CD1c-positive myeloid dendritic cell (primary cell): ENCODE data around the gene APLNR.
"Not testable (repeated sequence)": the region's sequence is repeated elsewhere in the genome, so short reads cannot be mapped to it uniquely, and the experiment has no call there.

Source experiments
- DNase-seq: peaks from one replicate; pipeline ENCODE4 v3.0.0-alpha.2; 2016; ENCODE audit errors: extremely low spot score

The APLNR gene

DNA sequence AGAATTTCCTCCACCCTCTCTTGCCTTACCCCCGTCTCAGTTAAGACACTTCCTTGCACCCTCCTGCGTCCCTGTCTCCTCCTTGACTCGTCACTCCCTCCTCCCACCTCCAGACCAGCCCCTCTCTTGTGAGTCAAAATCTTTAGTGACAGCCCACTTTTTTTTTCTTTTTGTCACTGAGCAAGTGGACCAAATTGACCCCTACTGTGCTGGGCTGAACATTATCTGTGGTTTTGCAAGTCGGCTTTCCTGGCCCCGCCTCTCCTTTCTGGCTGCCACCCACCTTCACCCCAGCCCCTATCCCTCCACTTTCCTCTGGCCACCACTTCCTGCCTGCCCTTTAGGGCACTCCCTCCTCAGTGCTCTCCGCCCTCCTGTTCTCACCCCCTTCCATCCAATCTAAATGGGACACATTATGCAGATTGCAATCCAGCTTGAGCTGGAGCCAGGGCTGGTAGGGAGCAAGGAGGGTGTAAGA is at the start of gene APLNR:
APLNR (minus strand) TSS at position 47 of the 478 bp plus-strand sequence. CDS start 246 bp downstream, outside the sequence.
- DNase-seq: no peak

DNA sequence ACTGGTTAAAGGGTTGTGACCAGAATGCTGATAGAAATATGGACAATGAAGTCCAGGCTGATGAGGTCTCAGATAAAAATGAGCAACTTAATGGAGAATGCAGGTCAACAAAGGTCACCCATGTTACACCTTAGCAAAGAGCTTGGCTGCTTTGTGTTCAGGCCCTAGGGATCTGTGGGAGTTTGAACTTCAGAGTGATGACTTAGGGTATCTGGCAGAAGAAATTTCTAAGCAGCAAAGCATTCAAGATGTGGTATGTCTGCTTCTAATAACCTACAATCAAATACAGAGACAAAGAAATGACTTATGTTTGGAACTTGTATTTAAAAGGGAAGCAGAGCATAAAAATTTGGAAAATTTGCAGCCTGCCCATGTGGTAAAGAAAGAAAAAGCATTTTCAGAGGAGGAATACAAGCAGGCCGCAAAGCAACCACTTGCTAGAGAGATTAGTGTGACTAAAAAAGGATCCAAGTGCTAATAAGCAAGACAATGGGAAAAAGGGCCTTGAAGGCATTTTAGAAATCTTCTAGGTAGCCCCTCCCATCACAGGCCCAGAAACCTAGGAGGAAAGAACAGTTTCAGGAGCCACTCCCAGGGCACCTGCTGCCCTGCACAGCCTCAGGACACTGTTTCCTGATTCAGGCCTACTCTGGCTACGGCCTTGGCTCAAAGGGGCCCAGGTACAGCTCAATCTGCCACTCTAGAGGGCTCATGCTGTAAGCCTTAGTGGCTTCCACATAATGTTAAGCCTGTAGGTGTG is 46.4 kb upstream of the APLNR start:
- DNase-seq: no peak

DNA sequence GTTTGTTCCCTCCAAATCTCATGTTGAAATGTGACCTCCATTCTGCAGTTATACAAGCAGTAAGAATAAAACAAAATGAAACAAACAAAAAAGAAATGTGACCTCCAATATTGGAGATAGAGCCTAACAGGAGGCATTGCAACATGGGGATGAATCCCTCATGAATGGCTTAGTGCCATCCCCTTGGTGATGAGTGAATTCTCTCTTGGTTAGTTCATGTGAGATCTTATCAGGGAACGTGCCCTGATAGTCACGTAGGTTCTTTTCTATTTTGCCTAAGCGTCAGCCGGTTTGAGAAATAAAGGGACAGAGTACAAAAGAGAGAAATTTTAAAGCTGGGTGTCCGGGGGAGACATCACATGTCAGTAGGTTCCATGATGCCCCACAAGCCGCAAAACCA is 44.5 kb upstream of the APLNR start:
- DNase-seq: not testable (repeated sequence)

- DNase-seq: no peak
These were observed 42.1 kb upstream of the APLNR start for GRCh38 chr11:57279116-57279515.

DNA sequence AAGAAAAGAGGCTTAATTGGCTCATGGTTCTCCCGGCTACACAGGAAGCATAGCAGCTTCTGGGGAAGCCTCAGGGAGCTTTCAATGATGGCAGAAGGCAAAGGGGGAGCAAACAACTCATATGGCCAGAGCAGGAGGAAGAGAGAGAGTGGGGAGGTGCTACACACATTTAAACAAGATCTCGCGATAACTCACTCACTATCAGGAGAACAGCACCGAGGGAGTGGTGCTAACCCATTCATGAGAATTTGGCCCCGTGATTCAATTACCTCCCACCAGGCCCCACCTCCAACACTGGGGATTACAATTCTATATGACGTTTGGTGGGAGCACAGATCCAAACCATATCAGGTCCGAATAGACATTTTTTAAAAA is 41.7 kb upstream of the APLNR start:
- DNase-seq: no peak

GRCh38 chr11:57277845-57278720 is 41.0 kb upstream of the APLNR start:
- peak; percentile 56 for DNase-seq

GRCh38 chr11:57276971-57277675 is 40.1 kb upstream of the APLNR start:
- peak; percentile 35 for DNase-seq

- no peak for DNase-seq
These were observed 39.3 kb upstream of the APLNR start for GRCh38 chr11:57276169-57276970.

DNA sequence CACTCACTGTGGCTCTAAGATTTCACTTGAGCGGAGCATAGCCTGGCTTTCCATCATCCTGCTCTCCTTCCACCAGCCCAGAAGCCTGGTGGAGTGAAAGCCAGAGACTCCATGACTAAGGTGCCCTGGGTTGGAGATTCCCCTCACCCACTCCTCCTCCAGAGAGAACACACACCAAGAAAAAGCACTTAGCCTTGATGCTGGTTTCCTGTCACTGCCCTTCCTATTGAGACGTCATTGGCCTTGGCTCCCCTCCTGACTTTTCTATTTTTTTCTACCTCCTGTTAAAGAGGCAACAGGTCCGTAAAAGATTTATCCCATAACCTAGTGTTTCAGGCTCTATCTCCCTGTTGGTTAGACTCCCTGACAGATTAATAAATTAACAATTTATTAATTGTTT is 38.5 kb upstream of the APLNR start:
- DNase-seq: no peak

DNA sequence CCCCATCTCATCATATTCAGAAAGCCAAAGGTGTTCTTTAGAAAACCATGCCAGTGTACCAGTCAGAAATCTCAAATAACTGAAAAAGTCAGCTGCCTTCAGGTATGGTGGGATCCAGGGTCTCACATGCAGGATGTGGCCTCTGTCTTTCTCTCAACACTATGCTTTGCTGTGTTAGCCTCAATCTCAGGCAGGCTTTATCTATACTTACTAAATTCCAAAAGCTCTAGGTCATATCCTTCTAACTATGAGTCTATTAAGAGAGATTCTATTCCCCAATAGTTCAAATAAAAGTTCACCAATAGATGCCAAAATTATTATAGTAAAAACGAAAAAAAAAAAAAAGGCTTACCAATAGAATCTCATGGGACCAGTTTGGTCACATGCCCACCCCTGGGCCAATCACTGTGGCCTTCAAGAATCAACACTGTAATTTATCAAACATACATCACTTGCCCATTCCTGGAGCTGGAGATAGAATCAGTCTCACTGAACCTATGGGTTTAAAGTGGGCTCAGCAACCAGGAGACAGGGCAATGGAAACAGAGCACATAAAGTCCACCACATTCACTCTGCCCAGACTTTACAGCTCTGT is 38.0 kb upstream of the APLNR start:
- DNase-seq: no peak

DNA sequence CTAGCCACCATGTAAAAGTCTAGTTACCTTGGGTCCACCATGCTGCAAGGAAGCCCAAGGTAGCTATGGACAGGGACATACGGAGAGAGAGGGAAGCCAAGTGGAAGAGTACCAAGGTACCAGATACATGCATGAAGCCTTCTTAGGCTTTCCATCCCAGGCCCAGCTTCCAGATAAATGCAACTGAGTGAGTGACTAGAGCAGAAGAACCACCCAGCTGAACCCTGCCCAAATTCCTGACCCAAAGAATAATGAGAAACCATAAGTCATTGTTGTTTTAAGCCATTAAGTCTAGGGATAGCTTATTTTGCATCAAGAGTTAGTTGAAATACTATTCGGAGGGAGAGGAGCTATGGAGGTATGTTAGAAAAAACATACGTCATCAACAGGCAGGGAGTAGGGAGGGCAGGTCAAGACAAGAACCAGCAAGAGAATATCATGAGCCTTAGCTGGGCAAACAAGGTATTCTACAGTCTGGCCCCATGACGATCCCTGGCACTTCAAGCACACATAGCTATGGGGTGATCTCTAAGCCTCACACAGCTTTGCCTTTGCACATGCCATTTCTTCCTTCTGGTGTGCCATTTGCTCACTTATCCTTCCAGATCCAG is 36.5 kb upstream of the APLNR start:
- DNase-seq: no peak

- no peak for DNase-seq
These were observed 32.5 kb upstream of the APLNR start for GRCh38 chr11:57269571-57270021.

DNA sequence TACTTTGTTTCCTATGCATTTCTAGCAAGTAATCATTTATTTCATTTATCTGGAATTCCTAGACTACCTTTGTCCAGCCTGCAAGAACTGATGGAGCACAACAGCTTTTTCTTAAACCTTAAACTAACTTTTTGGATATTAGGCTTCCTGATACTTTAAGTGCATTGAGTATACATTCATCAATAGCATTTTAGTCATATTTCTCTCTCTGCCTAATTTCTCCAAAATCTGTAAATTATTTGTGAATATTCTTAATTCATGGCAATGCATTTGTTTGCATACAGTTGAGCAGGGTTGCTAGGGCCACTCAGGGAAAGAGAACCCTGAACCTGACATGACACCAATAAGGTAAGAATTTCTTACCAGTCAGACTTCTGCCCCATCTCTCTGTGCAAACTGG is 29.1 kb upstream of the APLNR start:
- no peak for DNase-seq

DNA sequence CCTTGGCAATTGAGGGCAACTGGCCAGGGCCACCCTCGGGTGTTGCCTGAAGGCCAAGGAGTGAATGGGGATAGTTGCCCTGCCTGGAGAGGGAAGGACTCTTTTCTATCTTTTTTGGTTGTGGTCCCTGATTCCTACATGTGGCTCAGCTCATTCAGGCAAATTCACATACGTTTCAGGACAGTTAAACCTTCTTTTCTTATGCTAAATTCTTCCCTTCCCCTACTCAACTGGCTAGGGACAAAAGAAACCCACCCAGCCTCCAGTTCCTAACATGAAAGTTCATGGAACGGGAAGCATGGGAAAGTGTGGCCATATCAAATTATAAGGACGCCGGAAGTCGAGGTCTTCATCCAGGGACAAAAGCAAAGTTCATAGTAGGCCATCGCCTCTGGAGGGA is 26.3 kb upstream of the APLNR start:
- DNase-seq: no peak

GRCh38 chr11:57262157-57262556 is 25.1 kb upstream of the APLNR start:
- DNase-seq: no peak

DNA sequence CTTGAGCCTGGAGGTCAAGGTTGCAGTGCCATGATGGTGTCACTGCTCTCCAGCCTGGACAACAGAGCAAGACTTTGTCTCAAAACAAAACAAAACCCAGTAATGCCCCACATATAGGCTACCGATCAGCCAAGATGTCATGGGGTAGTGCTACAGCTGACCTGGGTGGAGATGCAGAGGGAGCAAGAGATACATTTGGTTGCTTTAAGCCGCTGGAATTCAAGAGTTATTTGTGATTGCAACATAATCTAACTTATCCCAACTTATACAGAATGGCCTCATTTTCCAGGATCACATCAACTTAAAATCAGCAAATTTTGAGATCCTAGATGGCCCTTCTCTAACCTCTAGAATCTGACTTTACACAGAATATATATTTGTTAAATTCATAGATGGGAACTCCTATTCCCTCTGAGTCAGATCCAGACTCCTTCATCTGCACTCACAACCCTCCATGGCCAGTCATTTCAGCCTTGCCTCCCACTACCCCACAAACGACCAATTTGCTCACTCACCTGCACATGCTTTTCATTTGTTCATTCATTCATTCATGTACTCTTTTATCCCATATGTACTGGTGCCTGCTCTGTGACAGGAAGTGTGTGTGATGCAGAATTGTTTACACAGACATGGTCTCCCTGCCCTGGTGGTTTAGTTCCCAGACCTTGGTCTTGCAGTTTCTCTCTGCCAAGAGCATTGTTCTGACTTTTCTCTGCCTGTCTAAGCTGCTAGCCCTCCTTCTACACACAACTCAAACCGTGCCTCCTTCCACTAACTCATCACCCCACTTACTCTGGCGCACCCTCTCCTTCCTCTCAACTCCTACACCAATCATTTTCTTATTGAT is 24.1 kb upstream of the APLNR start:
- DNase-seq: no peak

- DNase-seq: no peak
These were observed 19.1 kb upstream of the APLNR start for GRCh38 chr11:57256119-57256518.

GRCh38 chr11:57255618-57256017 is 18.6 kb upstream of the APLNR start:
- DNase-seq: no peak

GRCh38 chr11:57254631-57255030 is 17.6 kb upstream of the APLNR start:
- DNase-seq: no peak
